Prostate gland (tissue), 2 donors: ENCODE measurements around the gene CDYL2.

Experiments used
- POLR2A ChIP-seq: fragments of 450-650 bp; IDR thresholded peaks from one replicate; pipeline ENCODE4 v1.6.1; 2016; ENCODE audit warnings: antibody characterized with exemption, mild to moderate bottlenecking
- POLR2AphosphoS5 ChIP-seq: sonication (generic); formaldehyde crosslinking; IDR thresholded peaks from one replicate; pipeline ENCODE4 v1.6.1; 2017; ENCODE audit warnings: antibody characterized with exemption
- TF ChIP-seq, protein P1 (sequence below), 4 experiments: fragments of 200-600 bp in 2 of 4; fragments of 450-650 bp in 2 of 4; sonication (generic) in 2 of 4; IDR thresholded peaks; 1 replicate in 3 of 4; 2 replicates in 1 of 4; pipeline ENCODE4 v1.5.1; 2016 to 2019; ENCODE audit warnings: antibody characterized with exemption in 4 of 4, mild to moderate bottlenecking in 2 of 4, moderate library complexity in 2 of 4

DNA sequence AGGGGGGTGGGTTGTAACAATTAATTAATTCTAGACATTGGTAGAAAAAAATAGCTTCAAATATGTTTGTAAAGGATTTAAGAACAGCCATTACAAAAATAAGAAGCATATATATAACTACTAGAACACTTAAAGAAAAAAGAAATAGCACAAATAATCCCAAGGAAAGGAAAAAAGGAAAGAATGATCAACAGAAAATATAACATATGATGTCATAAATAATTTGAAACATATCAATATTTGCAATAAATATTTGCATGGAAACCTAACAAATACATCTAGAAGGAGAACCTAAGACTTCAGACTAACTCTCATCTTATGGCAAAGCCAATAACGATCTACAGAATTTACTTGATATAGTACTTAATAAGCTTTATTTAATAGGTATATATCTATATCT, 28.9 kb downstream of the CDYL2 start:
- TF ChIP-seq, protein P1, sequence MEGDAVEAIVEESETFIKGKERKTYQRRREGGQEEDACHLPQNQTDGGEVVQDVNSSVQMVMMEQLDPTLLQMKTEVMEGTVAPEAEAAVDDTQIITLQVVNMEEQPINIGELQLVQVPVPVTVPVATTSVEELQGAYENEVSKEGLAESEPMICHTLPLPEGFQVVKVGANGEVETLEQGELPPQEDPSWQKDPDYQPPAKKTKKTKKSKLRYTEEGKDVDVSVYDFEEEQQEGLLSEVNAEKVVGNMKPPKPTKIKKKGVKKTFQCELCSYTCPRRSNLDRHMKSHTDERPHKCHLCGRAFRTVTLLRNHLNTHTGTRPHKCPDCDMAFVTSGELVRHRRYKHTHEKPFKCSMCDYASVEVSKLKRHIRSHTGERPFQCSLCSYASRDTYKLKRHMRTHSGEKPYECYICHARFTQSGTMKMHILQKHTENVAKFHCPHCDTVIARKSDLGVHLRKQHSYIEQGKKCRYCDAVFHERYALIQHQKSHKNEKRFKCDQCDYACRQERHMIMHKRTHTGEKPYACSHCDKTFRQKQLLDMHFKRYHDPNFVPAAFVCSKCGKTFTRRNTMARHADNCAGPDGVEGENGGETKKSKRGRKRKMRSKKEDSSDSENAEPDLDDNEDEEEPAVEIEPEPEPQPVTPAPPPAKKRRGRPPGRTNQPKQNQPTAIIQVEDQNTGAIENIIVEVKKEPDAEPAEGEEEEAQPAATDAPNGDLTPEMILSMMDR (IDR thresholded peaks at IDR 0.05): no peak
- TF ChIP-seq POLR2A (no peak), POLR2AphosphoS5 (no peak)
